Fibroblast of lung (primary cell): ENCODE measurements around the gene GREM2. TPM values are rescaled to one million over a fixed set of nuclear protein-coding genes. Genes with fewer than 3 reads are reported as not detected.

Source experiments
- DNase-seq, 2 donors: peaks; one replicate each; pipeline versions ENCODE4 v3.0.0 to v3.0.0-alpha.2; 2010; ENCODE audit warnings: low read depth in 2 of 2
- H2AFZ ChIP-seq: 2 replicates; pipeline ENCODE4 v1.5.1; 2012; ENCODE audit warnings: low read length, control low read depth, inconsistent platforms
- H3K27ac ChIP-seq: 2 replicates; pipeline ENCODE4 v1.5.1; 2011; ENCODE audit warnings: low read length, control low read depth; ENCODE audit not compliant: insufficient read depth
- H3K27me3 ChIP-seq: 2 replicates; pipeline ENCODE4 v1.5.1; 2011; ENCODE audit warnings: mild to moderate bottlenecking, low read length; ENCODE audit not compliant: control insufficient read depth, insufficient read depth
- H3K36me3 ChIP-seq: 2 replicates; pipeline ENCODE4 v1.5.1; 2011; ENCODE audit warnings: low read length; ENCODE audit not compliant: control insufficient read depth, insufficient read depth
- H3K4me1 ChIP-seq: 2 replicates; pipeline ENCODE4 v1.5.1; 2011; ENCODE audit warnings: low read length; ENCODE audit not compliant: control insufficient read depth, insufficient read depth; ENCODE audit errors: extremely low read depth
- H3K4me2 ChIP-seq: 2 replicates; pipeline ENCODE4 v1.5.1; 2011; ENCODE audit warnings: low read length, control low read depth; ENCODE audit not compliant: insufficient read depth; ENCODE audit errors: extremely low read depth
- H3K4me3 ChIP-seq, 4 experiments: fragments of 200-600 bp in 1 of 4; sonication (generic) in 1 of 4; replicated peaks in 1 of 4; 2 replicates each; pipeline ENCODE4 v1.5.1; 2011 to 2016; ENCODE audit warnings: low read length in 4 of 4, low read depth in 3 of 4, mild to moderate bottlenecking in 3 of 4, control low read depth in 2 of 4, inconsistent platforms in 1 of 4, mixed read lengths in 1 of 4; ENCODE audit not compliant: insufficient read depth in 1 of 4; ENCODE audit errors: control extremely low read depth in 1 of 4
- H3K79me2 ChIP-seq: 2 replicates; pipeline ENCODE4 v1.5.1; 2012; ENCODE audit warnings: mild to moderate bottlenecking, low read length, inconsistent platforms; ENCODE audit not compliant: control insufficient read depth, insufficient read depth
- H3K9ac ChIP-seq: 2 replicates; pipeline ENCODE4 v1.5.1; 2011; ENCODE audit warnings: mild to moderate bottlenecking, low read length, control low read depth; ENCODE audit not compliant: insufficient read depth
- H3K9me3 ChIP-seq: 2 replicates; pipeline ENCODE4 v1.5.1; 2012; ENCODE audit warnings: low read depth, low read length; ENCODE audit not compliant: control insufficient read depth, insufficient read depth
- H4K20me1 ChIP-seq: 2 replicates; pipeline ENCODE4 v1.5.1; 2011; ENCODE audit warnings: low read length; ENCODE audit not compliant: control insufficient read depth, insufficient read depth; ENCODE audit errors: extremely low read depth
- CTCF ChIP-seq, 2 donors: IDR thresholded peaks in 1 of 2; conservative IDR thresholded peaks in 1 of 2; 1 replicate in 1 of 2; 2 replicates in 1 of 2; pipeline ENCODE4 v1.5.1; 2011 to 2012; ENCODE audit warnings: low read length in 2 of 2, control low read depth in 1 of 2, inconsistent platforms in 1 of 2, low read depth in 1 of 2, mild to moderate bottlenecking in 1 of 2
- EZH2 ChIP-seq: IDR thresholded peaks from 2 replicates; pipeline ENCODE4 v1.5.1; 2012; ENCODE audit warnings: low read length, control low read depth, mild to moderate bottlenecking; ENCODE audit errors: missing control alignments
- polyA plus RNA-seq, 2 donors: library from polyadenylated mRNA; depleted of rRNA in 1 of 2; stranded (reverse) in 1 of 2; unstranded in 1 of 2; fragments of >200 nt; gene quantifications; 2 replicates each; pipeline ENCODE4 v1.2.1, GENCODE V29; 2011 to 2012; ENCODE audit warnings: missing spikeins in 1 of 2
- total RNA-seq: library from RNA; depleted of rRNA; stranded (reverse); fragments of >200 nt; gene quantifications from 2 replicates; pipeline ENCODE4 v1.2.1, GENCODE V29; 2014

Gene GREM2
- total and polyA plus RNA-seq, 2 donors (not counting 1 experiment from before 2014, with no cell fraction given): 6.9 to 21.1 TPM

GRCh38 chr1:240484804-240485443, 127.0 kb downstream of the GREM2 start:
- Histone ChIP-seq H3K79me2 (no peaks in the 10 kb centered on the region), H3K9me3 (no peaks in the 10 kb centered on the region), H2AFZ (no peak overlapping the region), H3K4me2 (no peak overlapping the region), H3K4me3 (no peak overlapping the region), H3K27me3 (no peaks in the 10 kb centered on the region), H4K20me1 (no peaks in the 10 kb centered on the region), H3K36me3 (no peaks in the 10 kb centered on the region), H3K9ac (no peak overlapping the region), H3K4me1 (no peaks in the 10 kb centered on the region), H3K27ac (no peak overlapping the region)
- DNase-seq: no peak
- TF ChIP-seq EZH2: no peak
- TF ChIP-seq CTCF (conservative IDR thresholded peaks at IDR 0.05 in 1 of 2, IDR thresholded peaks at IDR 0.05 in 1 of 2; ENCODE audit: low read depth in 1 of 2, low read length in 2 of 2): no peak

GRCh38 chr1:240478536-240478935, 133.4 kb downstream of the GREM2 start:
- TF ChIP-seq EZH2 (no peak), CTCF (conservative IDR thresholded peaks at IDR 0.05 in 1 of 2, IDR thresholded peaks at IDR 0.05 in 1 of 2; ENCODE audit: low read depth in 1 of 2, low read length in 2 of 2) (no peak)
- Histone ChIP-seq H3K27me3 (no peaks in the 10 kb centered on the region), H3K4me1 (no peaks in the 10 kb centered on the region), H4K20me1 (no peaks in the 10 kb centered on the region), H3K9ac (no peak overlapping the region), H3K4me2 (no peak overlapping the region), H3K4me3 (no peak overlapping the region), H3K79me2 (no peaks in the 10 kb centered on the region), H3K36me3 (no peaks in the 10 kb centered on the region), H3K27ac (no peak overlapping the region), H3K9me3 (no peaks in the 10 kb centered on the region), H2AFZ (no peak overlapping the region)
- DNase-seq: no peak

- H3K27ac ChIP-seq: no peak overlapping the region
- no peaks in the 10 kb centered on the region for H3K4me1 ChIP-seq
- H4K20me1 ChIP-seq: no peaks in the 10 kb centered on the region
- no peak for TF ChIP-seq CTCF (conservative IDR thresholded peaks at IDR 0.05 in 1 of 2, IDR thresholded peaks at IDR 0.05 in 1 of 2; ENCODE audit: low read depth in 1 of 2, low read length in 2 of 2)
- no peak for TF ChIP-seq EZH2
- no peak overlapping the region for H3K9ac ChIP-seq
- H2AFZ ChIP-seq: no peak overlapping the region
- no peak overlapping the region for H3K4me3 ChIP-seq
- H3K36me3 ChIP-seq: no peaks in the 10 kb centered on the region
- no peaks in the 10 kb centered on the region for H3K27me3 ChIP-seq
- no peak overlapping the region for H3K4me2 ChIP-seq
- H3K79me2 ChIP-seq: no peaks in the 10 kb centered on the region
- no peaks in the 10 kb centered on the region for H3K9me3 ChIP-seq
- no peak for DNase-seq
These were observed 136.1 kb downstream of the GREM2 start for GRCh38 chr1:240475832-240476231.
